ENCODE data around the gene CD79A.
"Not testable (repeated sequence)": the region's sequence is repeated elsewhere in the genome, so short reads cannot be mapped to it uniquely, and the experiment has no call there.

The CD79A gene

DNA sequence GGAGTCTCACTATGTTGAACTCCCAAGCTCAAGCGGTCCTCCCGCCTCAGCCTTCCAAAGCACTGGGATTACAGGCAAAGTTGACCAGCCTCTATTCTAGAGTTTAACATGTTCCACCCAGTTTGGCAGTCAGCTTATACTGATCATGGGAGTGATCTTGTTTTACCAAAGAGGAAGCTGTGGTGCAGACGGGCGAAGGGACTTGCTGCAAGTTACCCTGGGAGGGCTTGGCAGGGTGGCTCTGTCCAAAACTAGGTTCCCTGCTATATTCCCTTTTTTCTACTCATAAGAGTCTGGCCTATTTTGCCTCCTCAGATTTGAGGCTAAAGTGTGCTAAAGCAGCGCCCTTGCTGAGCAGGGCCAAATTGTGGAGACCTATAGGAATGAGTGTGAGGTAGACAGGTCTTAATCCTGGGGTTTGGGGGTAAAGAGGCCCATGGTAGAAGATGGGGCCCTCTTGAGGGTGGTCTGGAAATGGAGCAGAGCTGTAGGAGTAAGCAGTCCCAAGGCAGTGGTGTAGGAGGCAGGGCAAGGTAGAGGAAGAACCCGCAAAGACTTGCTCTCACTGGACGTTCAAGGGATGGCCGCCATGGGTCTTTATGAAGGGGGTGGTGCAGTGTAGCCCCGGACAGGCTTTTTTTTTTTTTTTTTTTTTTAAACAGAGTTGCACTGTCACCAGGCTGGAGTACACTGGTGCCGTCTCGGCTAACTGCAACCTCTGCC, 13.7 kb upstream of the CD79A start:
- no peak for DNase-seq (ENCODE audit: low spot score)

DNA sequence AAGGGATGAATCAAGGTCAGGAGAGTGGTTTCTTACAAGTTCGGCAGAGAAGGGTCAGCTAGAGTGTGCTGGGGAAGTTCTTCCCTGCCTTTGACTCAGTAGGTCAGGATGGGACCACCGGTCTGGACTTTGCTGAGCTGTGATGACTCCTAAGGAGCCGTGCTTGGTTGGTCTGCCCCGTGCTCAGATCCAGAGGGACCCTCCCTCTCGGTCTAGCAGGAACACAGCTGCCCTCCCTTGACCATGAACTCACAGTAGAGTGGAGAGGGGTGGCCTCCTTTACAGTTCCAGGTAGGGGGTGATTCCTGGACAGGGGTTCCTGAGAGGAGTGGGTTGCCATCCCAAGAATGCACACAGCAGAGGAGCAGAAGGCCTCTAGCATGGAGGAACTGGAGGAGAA, 12.7 kb upstream of the CD79A start:
- DNase-seq (ENCODE audit: low spot score): no peak

DNA sequence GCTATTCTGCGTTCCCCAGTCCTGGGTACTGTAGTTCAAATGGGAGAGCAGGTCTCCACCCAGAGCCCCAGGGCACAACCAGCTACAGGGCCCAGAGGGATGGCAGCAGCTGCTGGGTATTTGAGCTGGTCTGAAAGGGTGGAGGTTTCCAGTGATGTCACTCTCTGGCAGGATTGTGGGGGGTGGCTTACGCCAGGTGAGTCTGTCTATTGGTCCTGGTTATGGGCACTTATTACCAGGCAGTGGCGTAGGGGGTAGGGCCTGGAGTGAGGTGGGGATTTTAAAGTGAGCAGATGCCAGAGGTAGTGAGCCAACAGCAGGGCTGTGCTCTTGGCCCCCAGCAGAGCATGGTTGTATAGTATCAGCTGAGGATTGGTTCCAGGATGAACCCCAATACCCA, 10.8 kb upstream of the CD79A start:
- no peak for DNase-seq (ENCODE audit: low spot score)

DNA sequence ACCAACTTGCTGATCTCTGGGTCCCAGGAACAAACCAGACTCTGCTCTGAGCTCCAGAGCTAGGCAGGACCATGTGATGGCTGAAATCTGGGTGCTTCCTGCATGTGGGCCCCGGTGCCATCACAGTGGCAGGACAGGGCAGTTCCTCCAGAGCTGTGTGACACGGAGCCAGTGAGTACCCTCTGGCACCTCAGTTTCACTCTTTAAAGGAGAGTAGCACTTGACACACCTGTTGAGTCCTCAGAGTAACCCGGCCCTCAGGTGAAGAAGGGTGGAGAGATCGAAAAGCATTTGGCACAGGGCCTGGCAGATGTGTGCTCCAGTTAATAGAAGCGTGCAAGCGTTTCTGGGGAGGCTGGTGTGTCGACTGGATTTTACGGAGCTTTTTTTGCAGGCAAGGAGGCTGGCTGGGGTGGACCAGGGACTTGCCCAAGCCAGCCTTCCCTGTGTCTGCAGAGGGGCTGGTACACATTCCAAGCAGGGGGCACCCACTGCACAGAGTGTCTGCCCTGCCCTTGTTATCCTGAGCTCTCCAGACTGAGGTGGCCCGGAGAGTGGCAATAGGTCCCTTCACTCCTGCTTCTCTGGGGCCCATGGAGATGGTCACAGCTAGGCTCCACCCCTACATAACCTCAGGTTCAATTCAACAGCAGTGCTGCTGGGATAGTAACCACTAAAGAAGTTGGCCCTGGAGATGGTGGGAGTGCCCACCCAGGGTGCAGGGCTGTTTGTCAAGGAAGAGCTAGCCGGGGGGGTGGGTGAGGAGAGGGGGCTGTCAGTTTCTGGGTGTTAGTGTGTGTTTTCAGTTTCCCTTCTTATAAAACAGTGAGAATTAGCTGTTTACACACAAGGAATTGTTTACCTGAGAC, 8.7 kb upstream of the CD79A start:
- DNase-seq (ENCODE audit: low spot score): no peak

DNA sequence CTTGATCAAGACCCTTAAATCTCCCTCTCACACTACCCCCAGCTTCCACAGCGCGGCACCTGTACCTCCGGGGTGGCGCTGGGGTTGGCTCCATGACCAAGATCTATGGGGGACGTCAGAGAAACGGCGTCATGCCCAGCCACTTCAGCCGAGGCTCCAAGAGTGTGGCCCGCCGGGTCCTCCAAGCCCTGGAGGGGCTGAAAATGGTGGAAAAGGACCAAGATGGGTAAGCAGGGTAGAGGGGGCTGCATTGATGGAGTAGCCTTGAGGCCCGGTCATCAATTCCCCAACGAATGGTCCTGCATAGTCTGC, 8.1 kb upstream of the CD79A start:
- no peak for DNase-seq (ENCODE audit: low spot score)

DNA sequence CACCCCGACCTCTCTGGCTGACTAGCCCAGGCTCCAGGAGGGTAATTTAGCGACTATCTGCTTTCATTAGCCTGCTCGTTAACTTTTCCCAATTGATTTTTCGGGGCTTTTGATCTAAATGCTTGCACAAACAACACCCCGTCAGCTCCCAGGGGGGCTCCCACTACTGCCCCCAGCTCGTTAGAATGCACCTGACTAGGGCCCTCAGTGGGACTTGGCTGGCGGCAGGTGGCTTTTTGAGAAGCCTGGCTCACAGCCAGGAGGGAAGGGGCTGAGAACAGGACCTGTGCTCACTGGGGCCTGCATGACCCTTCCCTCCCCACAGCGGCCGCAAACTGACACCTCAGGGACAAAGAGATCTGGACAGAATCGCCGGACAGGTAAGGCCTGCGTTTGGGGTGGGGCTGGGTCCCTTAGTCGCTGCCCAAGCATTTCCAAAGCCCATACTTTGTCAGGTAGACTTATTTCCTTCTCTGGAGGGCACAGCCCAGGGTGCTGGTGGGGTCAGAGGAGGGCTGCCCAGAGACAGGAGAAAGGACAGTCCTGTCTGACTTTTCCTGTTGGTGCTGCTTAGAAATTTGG, 7.6 kb upstream of the CD79A start:
- no peak for DNase-seq (ENCODE audit: low spot score)

DNA sequence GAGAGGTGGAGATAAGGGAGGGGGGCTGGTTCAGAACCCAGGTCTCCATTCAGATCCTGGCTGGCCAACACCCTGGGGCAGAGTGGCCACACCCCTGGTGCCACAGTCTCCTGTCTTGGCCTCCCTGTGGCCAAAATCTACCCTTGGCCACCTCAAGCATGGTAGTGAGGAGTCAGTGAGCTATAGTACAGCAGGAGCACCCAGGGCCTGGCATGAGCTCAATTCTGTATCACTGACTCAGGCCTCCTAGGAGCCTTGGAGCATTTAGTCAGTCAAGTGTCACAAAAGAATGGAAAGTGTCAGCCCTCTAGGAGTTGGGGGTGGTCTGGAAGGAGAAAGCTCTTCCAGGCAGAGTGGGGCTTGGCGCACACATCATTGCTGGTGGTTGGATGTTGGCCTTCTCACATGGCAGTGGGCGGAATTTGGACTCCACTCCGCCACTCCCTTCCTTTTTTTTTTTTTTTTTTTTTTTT, 6.6 kb upstream of the CD79A start:
- peak; percentile 82 for DNase-seq (ENCODE audit: low spot score)

DNA sequence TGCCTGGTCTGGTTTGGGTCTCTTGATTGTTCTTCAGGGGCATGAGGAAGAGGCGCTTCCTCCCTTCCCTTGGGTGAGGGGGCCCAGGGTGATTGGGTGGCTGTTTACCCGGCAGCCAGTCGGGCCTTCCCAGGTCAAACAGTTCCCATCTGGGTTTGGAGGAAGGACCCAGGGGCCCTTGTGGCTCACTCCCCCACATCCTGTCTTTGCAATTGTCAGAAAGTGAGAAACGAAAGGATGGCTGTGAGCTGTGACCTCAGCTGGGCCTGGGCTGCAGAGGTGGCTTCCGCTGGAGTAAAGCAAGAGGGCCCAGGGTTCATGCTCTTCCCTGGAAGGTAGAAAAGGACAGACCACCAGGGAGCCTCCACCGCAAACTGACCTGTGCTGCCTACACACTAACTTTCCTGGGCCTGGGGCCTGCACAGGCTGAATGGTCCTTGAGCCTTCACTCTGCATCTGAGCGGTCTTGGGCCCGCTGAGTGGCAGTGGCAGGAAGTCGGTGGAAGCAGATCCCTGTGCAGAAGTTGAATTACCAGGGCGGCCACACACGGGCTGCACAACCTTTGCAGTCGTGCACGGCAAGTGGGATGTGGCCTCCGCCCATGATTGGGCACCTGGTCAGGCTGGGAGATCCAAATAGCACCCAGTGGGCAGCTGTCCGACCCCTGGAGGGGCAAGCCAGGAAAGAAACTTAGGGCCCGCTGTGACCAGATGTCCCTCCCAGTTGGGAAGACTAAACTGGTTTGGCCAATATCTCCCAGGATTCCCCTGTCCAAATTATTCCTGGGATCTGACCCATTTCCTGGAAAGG, 5.3 kb upstream of the CD79A start:
- DNase-seq (ENCODE audit: low spot score): no peak

DNA sequence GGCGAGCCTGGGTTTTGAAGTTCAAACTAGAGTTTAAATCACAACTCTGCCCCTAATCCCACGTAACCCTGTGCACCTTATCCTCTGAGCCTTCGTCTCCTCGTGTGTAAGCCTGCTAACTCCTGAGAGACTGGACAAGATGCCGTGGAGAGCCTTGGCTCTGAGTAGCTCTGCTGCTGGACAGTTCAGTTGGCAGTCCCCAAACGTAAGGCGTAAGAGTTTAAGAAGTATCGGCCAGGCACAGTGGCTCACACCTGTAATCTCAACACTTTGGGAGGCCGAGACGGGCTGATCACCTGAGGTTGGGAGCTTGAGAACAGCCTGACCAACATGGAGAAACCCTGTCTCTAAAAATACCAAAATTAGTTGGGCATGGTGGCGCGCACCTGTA, 4.7 kb upstream of the CD79A start:
- DNase-seq (ENCODE audit: low spot score): no peak

DNA sequence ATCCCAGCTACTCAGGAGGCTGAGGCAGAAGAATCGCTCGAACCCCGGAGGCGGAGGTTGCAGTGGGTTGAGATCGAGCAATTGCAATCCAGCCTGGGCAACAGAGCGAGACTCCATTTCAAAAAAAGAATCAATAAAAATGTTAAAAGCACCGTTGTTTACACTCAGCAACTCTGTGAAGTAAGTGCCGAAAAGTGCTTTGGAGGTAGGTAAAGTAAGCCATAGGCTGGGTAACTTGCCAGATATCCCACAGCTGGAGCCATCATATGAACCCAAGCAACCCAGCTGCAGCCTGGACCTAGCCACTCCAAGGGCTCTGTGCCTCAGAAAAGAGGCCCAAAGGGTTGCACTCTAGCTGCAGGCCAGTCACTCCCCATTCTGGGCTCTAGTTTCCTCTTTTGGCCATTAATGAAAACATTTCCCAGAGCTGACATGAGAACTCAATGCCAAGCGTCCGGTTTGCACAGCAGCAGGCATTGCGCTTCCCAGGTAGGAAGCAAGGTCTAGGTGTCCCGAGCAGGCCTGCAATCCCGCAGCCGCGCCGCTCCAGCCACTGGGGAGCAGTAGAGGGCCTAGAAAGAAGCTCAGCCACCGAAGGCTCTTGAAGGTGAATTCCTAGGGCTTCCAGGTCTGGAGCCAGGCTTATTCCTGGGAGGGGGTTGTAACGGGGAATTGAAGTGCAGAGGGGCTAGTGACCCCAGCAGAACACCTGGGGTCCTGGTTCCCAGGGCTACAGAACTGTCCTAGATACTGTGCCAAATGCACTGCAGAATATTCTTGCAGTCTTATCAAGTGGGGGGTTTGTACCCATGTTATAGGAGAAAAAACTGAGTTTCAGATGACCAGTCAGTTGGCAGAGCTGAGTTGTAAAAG, 4.1 kb upstream of the CD79A start:
- DNase-seq (ENCODE audit: low spot score): peak; percentile 72

DNA sequence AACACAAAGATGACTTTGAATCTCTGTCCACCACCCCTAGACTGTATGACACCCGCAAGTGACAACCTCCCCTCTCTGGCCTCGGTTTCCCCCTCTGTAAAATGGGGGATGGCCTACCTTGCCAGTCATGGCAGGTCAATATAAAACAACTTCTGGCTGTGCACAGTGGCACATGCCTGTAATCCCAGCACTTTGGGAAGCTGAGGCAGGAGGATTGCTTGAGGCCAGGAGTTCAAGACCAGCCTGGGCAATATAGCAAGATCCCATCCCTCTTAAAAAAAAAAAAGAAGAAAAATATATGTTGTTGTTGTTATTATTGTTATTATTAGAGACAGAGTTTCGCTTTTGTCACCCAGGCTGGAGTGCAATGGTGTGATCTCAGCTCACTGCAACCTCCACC, 1.1 kb upstream of the CD79A start:
- DNase-seq (ENCODE audit: low spot score): not testable (repeated sequence)

DNA sequence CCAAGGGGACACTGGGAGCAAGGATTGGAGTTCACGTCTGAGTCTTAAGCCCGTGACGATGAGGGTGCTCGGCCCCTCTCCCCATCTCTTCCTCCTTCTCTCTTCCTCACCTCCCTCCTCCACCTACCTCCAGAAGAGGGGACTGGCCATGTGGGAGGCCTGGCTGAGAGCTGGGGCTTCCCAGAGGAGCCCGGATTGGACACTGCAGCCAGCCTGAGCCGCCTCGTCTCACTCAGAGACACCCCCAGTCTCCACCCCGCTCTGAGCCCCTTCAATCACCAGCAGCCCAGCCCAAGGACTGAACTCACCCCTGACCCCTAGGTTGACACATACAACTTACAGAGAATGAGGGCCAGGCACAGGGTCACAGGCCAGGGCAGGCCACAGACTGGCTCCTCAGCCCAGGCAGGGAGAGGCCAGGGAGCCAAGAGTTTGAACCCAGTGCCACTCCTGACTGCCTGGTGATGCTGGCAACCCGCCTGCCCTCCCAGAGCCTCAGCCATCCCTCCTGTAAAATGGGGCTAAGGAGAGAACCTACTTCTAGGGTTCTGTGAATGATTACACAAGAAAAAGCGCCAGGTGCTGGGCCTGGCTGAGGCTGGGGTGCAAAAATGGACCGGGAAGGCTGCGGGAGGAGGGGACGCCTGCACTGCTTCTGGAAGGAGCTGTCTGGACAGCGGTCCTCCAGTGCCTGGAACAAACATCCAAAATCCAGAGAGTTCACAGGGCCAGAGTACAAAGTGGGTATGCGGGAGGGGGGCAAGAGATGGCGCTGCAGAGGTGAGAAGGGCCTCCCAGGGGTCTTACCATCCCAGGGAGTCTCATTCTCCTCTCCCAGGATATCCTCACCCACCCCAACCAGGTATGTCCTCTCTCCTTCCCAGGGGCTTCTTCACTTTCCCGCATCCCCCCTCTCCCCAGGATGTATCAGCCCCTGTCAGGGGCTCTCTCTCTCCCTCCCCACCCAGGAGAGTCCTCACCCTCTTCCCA, 1.1 kb downstream of the CD79A start:
- no peak for DNase-seq (ENCODE audit: low spot score)

DNA sequence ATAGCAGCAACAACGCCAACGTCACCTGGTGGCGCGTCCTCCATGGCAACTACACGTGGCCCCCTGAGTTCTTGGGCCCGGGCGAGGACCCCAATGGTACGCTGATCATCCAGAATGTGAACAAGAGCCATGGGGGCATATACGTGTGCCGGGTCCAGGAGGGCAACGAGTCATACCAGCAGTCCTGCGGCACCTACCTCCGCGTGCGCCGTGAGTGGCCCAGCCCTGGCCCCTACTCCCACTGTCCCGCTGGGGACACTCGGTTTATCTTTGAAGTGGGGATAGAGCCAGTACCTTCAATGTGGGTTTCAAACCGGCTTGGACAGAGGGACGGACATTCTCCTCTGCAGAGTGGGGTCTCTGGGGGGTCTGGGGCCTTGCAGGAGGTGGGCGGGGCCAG, 2.0 kb downstream of the CD79A start:
- no peak for DNase-seq (ENCODE audit: low spot score)

DNA sequence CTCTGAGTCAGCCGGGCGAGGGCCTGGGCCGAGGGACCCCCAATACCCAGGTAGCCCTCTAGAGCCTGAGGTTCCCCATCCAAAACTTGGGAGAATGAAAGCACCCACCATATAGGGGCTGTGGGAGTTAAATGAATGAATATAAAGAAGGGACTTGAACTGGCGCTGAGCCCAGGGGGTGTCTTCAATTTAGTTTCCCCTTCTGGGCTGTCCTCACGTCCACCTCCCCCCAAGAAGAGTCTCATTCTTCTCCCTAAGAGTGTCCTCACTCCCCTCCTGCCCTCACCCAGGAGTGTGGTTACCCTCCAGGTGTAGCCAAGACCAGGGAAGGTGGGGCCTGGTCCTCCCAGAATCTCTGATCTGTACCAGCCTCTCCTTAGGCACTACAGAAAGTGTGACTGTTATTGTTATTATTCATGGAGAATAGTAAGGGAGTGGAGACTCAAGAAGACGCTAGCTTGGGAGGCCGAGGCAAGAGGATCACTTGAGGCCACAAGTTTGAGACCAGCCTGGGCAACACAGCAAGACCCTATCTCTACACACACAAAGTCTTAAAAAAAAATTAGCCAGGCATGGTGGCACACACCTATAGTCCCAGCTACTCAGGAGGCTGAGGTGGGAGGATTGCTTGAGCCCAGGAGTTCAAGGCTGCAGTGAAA, 2.7 kb downstream of the CD79A start:
- DNase-seq (ENCODE audit: low spot score): no peak

DNA sequence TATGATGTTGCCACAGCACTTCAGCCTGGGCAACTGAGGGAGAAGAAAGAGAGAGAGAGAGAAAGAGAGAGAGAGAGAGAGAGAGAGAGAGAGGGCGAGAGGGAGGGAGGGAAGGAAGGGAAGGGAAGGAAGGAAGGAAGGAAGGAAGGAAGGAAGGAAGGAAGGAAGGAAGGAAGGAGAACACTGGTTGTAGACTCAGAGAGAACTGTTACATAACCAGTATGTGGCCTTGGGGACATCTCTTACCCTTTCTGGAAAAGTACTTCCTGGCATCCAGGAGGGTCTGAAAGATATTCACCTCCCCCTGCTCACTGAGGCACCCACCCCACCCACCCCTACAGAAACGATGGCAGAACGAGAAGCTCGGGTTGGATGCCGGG, 3.2 kb downstream of the CD79A start:
- no peak for DNase-seq (ENCODE audit: low spot score)

DNA sequence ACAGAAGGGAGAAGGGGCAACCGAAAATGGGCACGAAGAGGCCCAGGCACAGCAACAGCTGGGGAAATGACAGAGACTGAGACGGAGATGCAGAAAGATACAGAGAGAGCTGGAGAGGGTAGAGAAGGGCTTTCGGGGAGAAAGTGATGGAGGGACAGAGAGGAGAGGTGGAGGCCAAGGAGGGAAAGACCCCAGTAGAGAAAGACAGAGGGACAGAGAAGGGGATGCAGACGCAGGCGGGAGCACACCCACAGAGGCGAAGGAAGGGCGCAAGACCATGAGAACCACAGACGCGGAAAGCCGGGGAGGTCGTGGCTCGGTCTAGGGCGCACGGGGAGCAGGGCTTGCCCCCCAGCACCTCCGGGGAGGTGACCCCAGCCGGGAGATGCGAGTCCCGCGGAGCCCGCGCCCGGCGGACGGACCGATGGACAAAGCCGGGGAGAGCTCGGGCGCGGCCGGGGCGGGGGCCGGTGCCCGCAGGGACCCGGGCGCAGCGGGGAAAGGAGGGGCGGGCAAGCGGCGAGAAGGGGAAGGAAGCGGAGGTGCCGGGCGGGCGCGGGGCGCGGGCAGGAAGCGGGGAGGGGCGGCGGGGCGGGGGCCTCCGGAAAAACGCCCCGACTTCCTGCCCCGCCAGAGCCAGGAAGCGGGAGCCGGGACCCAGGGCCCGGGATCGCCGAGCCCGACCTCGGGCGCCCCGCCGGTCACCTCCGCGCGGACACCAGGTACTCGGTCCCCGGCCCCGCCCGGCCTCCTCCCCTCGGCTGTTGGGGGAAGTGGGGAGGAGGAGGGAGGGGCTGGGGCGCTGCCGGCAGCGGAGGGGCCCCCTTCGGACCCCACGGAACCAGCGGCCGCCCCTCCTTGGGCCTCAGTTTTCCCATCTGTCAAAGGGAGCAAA, 5.7 kb downstream of the CD79A start, which contains the start of gene ARHGEF1:
TSS of gene ARHGEF1 (plus strand) at position 617 of the 895 bp plus-strand sequence. CDS start 4,899 bp downstream, outside the sequence.
- peak; percentile 63 for DNase-seq (ENCODE audit: low spot score)

DNA sequence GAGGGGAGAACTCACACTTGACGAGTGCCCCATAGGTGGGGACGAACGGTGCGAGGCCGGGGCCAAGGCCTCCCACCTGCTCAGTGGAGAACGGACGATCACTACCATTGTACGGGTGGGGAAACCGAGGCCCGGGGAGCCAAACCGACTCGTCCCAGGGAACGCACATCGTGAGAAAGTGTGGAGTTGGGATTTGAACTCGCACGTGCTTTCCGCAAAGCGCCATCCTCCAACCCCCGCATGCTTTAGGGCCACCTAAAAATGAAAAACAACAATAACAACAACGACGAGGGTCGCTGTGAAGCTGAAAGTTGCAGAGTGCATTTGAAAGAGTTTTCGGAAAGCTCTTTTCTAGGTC, 6.4 kb downstream of the CD79A start:
- no peak for DNase-seq (ENCODE audit: low spot score)

Data from RKO (cell line).